DND-41 (cell line): Measurements from ENCODE around the gene MCC.

Experiments
- EZH2 ChIP-seq: IDR thresholded peaks from 3 replicates; pipeline ENCODE4 v1.6.1; 2012; ENCODE audit warnings: borderline replicate concordance, low read depth, mild to moderate bottlenecking, moderate library complexity, low read length, inconsistent platforms; ENCODE audit not compliant: severe bottlenecking
- TF ChIP-seq, protein P1 (sequence below): IDR thresholded peaks from 2 replicates; pipeline ENCODE4 v1.5.1; 2012; ENCODE audit warnings: borderline replicate concordance, low read length, moderate library complexity, mild to moderate bottlenecking; ENCODE audit not compliant: poor library complexity, severe bottlenecking; ENCODE audit errors: extremely low read depth

- no peak for TF ChIP-seq EZH2
- TF ChIP-seq, protein P1, sequence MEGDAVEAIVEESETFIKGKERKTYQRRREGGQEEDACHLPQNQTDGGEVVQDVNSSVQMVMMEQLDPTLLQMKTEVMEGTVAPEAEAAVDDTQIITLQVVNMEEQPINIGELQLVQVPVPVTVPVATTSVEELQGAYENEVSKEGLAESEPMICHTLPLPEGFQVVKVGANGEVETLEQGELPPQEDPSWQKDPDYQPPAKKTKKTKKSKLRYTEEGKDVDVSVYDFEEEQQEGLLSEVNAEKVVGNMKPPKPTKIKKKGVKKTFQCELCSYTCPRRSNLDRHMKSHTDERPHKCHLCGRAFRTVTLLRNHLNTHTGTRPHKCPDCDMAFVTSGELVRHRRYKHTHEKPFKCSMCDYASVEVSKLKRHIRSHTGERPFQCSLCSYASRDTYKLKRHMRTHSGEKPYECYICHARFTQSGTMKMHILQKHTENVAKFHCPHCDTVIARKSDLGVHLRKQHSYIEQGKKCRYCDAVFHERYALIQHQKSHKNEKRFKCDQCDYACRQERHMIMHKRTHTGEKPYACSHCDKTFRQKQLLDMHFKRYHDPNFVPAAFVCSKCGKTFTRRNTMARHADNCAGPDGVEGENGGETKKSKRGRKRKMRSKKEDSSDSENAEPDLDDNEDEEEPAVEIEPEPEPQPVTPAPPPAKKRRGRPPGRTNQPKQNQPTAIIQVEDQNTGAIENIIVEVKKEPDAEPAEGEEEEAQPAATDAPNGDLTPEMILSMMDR, result no peak
Observed at GRCh38 chr5:113273948-113274347, 214.3 kb downstream of the MCC start.
